GM18498 (cell line): Measurements from ENCODE around the gene KRT74.

ENCODE experiments used
- ATAC-seq: cut with Tn5 transposase; IDR thresholded peaks from one replicate; pipeline ENCODE4 v1.9.1; 2021; ENCODE audit warnings: mild to moderate bottlenecking, moderate library complexity; ENCODE audit not compliant: unreplicated experiment

Gene KRT74

GRCh38 chr12:52575948-52576347 lies 2.3 kb upstream of the KRT74 start:
- no peak for ATAC-seq

GRCh38 chr12:52575256-52575655 lies 1.6 kb upstream of the KRT74 start:
- ATAC-seq = no peak

GRCh38 chr12:52573306-52573705 lies 337 bp downstream of the KRT74 start:
- ATAC-seq = no peak

- ATAC-seq = no peak
Observed at GRCh38 chr12:52570511-52570910, 3.1 kb downstream of the KRT74 start.

GRCh38 chr12:52568111-52568510 lies 5.5 kb downstream of the KRT74 start:
- ATAC-seq = no peak

GRCh38 chr12:52566847-52567291 lies 6.8 kb downstream of the KRT74 start:
- no peak for ATAC-seq

- no peak for ATAC-seq
Observed at GRCh38 chr12:52564582-52564981, 9.1 kb downstream of the KRT74 start.

GRCh38 chr12:52561880-52562449 lies 11.7 kb downstream of the KRT74 start:
- ATAC-seq = no peak

GRCh38 chr12:52559979-52560378 lies 13.7 kb downstream of the KRT74 start:
- no peak for ATAC-seq

- ATAC-seq = no peak
Observed at GRCh38 chr12:52558781-52559445, 14.7 kb downstream of the KRT74 start.

GRCh38 chr12:52557476-52557875 lies 16.2 kb downstream of the KRT74 start:
- ATAC-seq = no peak

GRCh38 chr12:52555577-52555976 lies 18.1 kb downstream of the KRT74 start:
- no peak for ATAC-seq

GRCh38 chr12:52552681-52553195 lies 20.9 kb downstream of the KRT74 start, which contains the start of gene KRT71:
Gene KRT71, minus strand, starts transcription at chr12:52553145. Its CDS starts 68 bp downstream, at chr12:52553077.
- ATAC-seq = no peak

GRCh38 chr12:52552055-52552454 lies 21.6 kb downstream of the KRT74 start:
- ATAC-seq = no peak

- ATAC-seq = no peak
Observed at GRCh38 chr12:52551216-52551865, 22.3 kb downstream of the KRT74 start.

- ATAC-seq = no peak
Observed at GRCh38 chr12:52546126-52546525, 27.5 kb downstream of the KRT74 start.

- ATAC-seq = no peak
Observed at GRCh38 chr12:52543985-52544883, 29.4 kb downstream of the KRT74 start.

- no peak for ATAC-seq
Observed at GRCh38 chr12:52542785-52543318, 30.8 kb downstream of the KRT74 start.

GRCh38 chr12:52542157-52542556 lies 31.5 kb downstream of the KRT74 start:
- ATAC-seq = no peak

GRCh38 chr12:52541709-52542108 lies 31.9 kb downstream of the KRT74 start:
- ATAC-seq = no peak

GRCh38 chr12:52540531-52540930 lies 33.1 kb downstream of the KRT74 start:
- no peak for ATAC-seq
